HG02571 (cell line): ENCODE measurements around the gene SEC14L5.
"Not testable (repeated sequence)": the region's sequence is repeated elsewhere in the genome, so short reads cannot be mapped to it uniquely, and the experiment has no call there.

ENCODE experiments used
- ATAC-seq: cut with Tn5 transposase; IDR thresholded peaks from one replicate; pipeline ENCODE4 v1.9.1; 2021; ENCODE audit warnings: mild to moderate bottlenecking, moderate library complexity; ENCODE audit not compliant: unreplicated experiment

Gene SEC14L5

GRCh38 chr16:4948903-4949766 lies 9.0 kb upstream of the SEC14L5 start:
- ATAC-seq, result no peak

- no peak for ATAC-seq
These were observed 8.1 kb upstream of the SEC14L5 start for GRCh38 chr16:4949986-4950385.

- ATAC-seq, result not testable (repeated sequence)
These were observed 6.5 kb upstream of the SEC14L5 start for GRCh38 chr16:4951583-4951982.

- ATAC-seq, result no peak
These were observed 3.4 kb upstream of the SEC14L5 start for GRCh38 chr16:4954714-4955113.

GRCh38 chr16:4957420-4957719 lies 760 bp upstream of the SEC14L5 start:
- ATAC-seq, result no peak

- no peak for ATAC-seq
These were observed 644 bp downstream of the SEC14L5 start for GRCh38 chr16:4958510-4959438.

- no peak for ATAC-seq
These were observed 2.4 kb downstream of the SEC14L5 start for GRCh38 chr16:4960579-4960978.

- no peak for ATAC-seq
These were observed 4.6 kb downstream of the SEC14L5 start for GRCh38 chr16:4962716-4963115.

GRCh38 chr16:4963527-4963926 lies 5.4 kb downstream of the SEC14L5 start:
- not testable (repeated sequence) for ATAC-seq

- ATAC-seq, result no peak
These were observed 8.8 kb downstream of the SEC14L5 start for GRCh38 chr16:4966736-4967453.

- ATAC-seq, result not testable (repeated sequence)
These were observed 10.1 kb downstream of the SEC14L5 start for GRCh38 chr16:4968278-4968677.

- ATAC-seq, result no peak
These were observed 10.9 kb downstream of the SEC14L5 start for GRCh38 chr16:4968879-4969483.

- no peak for ATAC-seq
These were observed 11.9 kb downstream of the SEC14L5 start for GRCh38 chr16:4970010-4970409.

- ATAC-seq, result no peak
These were observed 14.9 kb downstream of the SEC14L5 start for GRCh38 chr16:4972938-4973587.

- peak; percentile 58 for ATAC-seq
These were observed 17.9 kb downstream of the SEC14L5 start for GRCh38 chr16:4976079-4976478.

- ATAC-seq, result no peak
These were observed 18.5 kb downstream of the SEC14L5 start for GRCh38 chr16:4976611-4977145.

GRCh38 chr16:4979164-4979563 lies 21.0 kb downstream of the SEC14L5 start:
- no peak for ATAC-seq

- ATAC-seq, result no peak
These were observed 21.9 kb downstream of the SEC14L5 start for GRCh38 chr16:4979736-4980660.

GRCh38 chr16:4980691-4981090 lies 22.6 kb downstream of the SEC14L5 start:
- ATAC-seq, result no peak
